ENCODE measurements around the gene SRSF9. TPM values are rescaled to one million over a fixed set of nuclear protein-coding genes. Genes with fewer than 3 reads are reported as not detected.
"Not testable (repeated sequence)": the region's sequence is repeated elsewhere in the genome, so short reads cannot be mapped to it uniquely, and the experiment has no call there.

SRSF9 gene
- polyA plus RNA-seq, 1 donor from 2014 or later = 289 TPM

DNA sequence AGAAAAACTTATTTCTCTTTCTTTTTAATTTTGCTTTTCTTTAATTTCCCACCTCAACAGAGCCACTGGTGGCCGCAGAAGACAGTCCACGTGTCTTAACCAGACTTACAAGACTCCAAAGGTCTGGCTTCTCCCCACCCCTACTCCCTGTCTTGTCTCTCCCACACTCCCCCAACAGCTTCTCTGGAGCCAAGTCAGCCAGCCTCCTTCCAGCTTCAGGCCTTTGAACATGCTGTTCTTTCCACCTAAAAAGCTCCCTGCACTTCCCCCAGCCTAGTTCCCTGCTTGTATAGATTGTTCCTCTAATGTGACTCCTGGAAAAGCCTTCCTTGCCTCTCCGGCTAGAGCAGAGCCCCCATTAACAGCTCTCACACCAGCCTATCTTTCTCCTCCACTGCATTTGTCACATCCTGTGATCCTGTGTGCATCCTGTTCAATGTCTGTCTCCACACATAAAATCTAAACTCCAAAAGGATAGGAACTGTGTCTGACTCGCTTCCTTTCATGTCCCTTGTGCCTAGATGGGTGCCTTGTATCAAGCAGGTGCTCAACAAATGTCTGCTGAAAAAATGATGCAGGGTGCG is 18.6 kb upstream of the SRSF9 start:
- no peak overlapping the region for H3K4me2 ChIP-seq (ENCODE audit: low read length)
- TF ChIP-seq RAD21 (conservative IDR thresholded peaks at IDR 0.05) = no peak
- TF ChIP-seq TAF1 (IDR thresholded peaks at IDR 0.05; ENCODE audit: low read depth) = no peak
- TF ChIP-seq, protein P1, sequence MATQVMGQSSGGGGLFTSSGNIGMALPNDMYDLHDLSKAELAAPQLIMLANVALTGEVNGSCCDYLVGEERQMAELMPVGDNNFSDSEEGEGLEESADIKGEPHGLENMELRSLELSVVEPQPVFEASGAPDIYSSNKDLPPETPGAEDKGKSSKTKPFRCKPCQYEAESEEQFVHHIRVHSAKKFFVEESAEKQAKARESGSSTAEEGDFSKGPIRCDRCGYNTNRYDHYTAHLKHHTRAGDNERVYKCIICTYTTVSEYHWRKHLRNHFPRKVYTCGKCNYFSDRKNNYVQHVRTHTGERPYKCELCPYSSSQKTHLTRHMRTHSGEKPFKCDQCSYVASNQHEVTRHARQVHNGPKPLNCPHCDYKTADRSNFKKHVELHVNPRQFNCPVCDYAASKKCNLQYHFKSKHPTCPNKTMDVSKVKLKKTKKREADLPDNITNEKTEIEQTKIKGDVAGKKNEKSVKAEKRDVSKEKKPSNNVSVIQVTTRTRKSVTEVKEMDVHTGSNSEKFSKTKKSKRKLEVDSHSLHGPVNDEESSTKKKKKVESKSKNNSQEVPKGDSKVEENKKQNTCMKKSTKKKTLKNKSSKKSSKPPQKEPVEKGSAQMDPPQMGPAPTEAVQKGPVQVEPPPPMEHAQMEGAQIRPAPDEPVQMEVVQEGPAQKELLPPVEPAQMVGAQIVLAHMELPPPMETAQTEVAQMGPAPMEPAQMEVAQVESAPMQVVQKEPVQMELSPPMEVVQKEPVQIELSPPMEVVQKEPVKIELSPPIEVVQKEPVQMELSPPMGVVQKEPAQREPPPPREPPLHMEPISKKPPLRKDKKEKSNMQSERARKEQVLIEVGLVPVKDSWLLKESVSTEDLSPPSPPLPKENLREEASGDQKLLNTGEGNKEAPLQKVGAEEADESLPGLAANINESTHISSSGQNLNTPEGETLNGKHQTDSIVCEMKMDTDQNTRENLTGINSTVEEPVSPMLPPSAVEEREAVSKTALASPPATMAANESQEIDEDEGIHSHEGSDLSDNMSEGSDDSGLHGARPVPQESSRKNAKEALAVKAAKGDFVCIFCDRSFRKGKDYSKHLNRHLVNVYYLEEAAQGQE (IDR thresholded peaks at IDR 0.05; ENCODE audit: borderline replicate concordance) = no peak
- no peak for TF ChIP-seq CTCF (IDR thresholded peaks at IDR 0.05; ENCODE audit: poor library complexity, severe bottlenecking)
- no peaks in the 10 kb centered on the region for H3K79me2 ChIP-seq (replicated peaks; ENCODE audit: insufficient read depth, low read length)
- H4K20me1 ChIP-seq (ENCODE audit: insufficient read depth) = no peaks in the 10 kb centered on the region
- H3K9me3 ChIP-seq (ENCODE audit: low read length) = no peaks in the 10 kb centered on the region
- no peak overlapping the region for H3K9ac ChIP-seq (ENCODE audit: low read length)
- H3F3A ChIP-seq (ENCODE audit: insufficient read depth, low read length, poor library complexity, severe bottlenecking) = no peaks in the 10 kb centered on the region
- H2AFZ ChIP-seq (ENCODE audit: low read depth, low read length) = no peak overlapping the region
- H3K9me2 ChIP-seq (ENCODE audit: insufficient read depth, low read length) = no peaks in the 10 kb centered on the region
- H3K4me3 ChIP-seq (ENCODE audit: low read length) = no peak overlapping the region
- H3K27me3 ChIP-seq (ENCODE audit: insufficient read depth, low read depth, low read length) = no peaks in the 10 kb centered on the region
- H3K36me3 ChIP-seq (ENCODE audit: insufficient read depth, low read length) = no peaks in the 10 kb centered on the region
- no peak overlapping the region for H3K27ac ChIP-seq (ENCODE audit: low read length)

GRCh38 chr12:120487552-120487951 is 18.0 kb upstream of the SRSF9 start:
- H4K20me1 ChIP-seq (ENCODE audit: insufficient read depth); H3K79me2 ChIP-seq (replicated peaks; ENCODE audit: insufficient read depth, low read length); H3K4me3 ChIP-seq (ENCODE audit: low read length); H3K9ac ChIP-seq (ENCODE audit: low read length); H2AFZ ChIP-seq (ENCODE audit: low read depth, low read length); H3K9me2 ChIP-seq (ENCODE audit: insufficient read depth, low read length); H3K27me3 ChIP-seq (ENCODE audit: insufficient read depth, low read depth, low read length); H3K9me3 ChIP-seq (ENCODE audit: low read length); H3F3A ChIP-seq (ENCODE audit: insufficient read depth, low read length, poor library complexity, severe bottlenecking); H3K36me3 ChIP-seq (ENCODE audit: insufficient read depth, low read length); H3K4me2 ChIP-seq (ENCODE audit: low read length); H3K27ac ChIP-seq (ENCODE audit: low read length): not testable (repeated sequence)

- Histone ChIP-seq H3K27ac (ENCODE audit: low read length) (no peak overlapping the region), H3F3A (ENCODE audit: insufficient read depth, low read length, poor library complexity, severe bottlenecking) (no peaks in the 10 kb centered on the region), H3K9ac (ENCODE audit: low read length) (no peak overlapping the region), H4K20me1 (ENCODE audit: insufficient read depth) (no peaks in the 10 kb centered on the region), H3K36me3 (ENCODE audit: insufficient read depth, low read length) (no peaks in the 10 kb centered on the region), H2AFZ (ENCODE audit: low read depth, low read length) (no peak overlapping the region), H3K9me2 (ENCODE audit: insufficient read depth, low read length) (no peaks in the 10 kb centered on the region), H3K9me3 (ENCODE audit: low read length) (no peaks in the 10 kb centered on the region), H3K4me3 (ENCODE audit: low read length) (no peak overlapping the region), H3K79me2 (replicated peaks; ENCODE audit: insufficient read depth, low read length) (no peaks in the 10 kb centered on the region), H3K27me3 (ENCODE audit: insufficient read depth, low read depth, low read length) (no peaks in the 10 kb centered on the region), H3K4me2 (ENCODE audit: low read length) (no peak overlapping the region)
- TF ChIP-seq, protein P1 (IDR thresholded peaks at IDR 0.05; ENCODE audit: borderline replicate concordance) = no peak
- no peak for TF ChIP-seq RAD21 (conservative IDR thresholded peaks at IDR 0.05)
- TF ChIP-seq EZH2 (IDR thresholded peaks at IDR 0.05; ENCODE audit: borderline replicate concordance, insufficient read depth, low read length, poor library complexity, severe bottlenecking) = no peak
- TF ChIP-seq EP300 (conservative IDR thresholded peaks at IDR 0.05; ENCODE audit: poor library complexity, severe bottlenecking) = no peak
- TF ChIP-seq POLR2AphosphoS5 (IDR thresholded peaks at IDR 0.05) = no peak
- TF ChIP-seq TAF1 (IDR thresholded peaks at IDR 0.05; ENCODE audit: low read depth) = no peak
- no peak for TF ChIP-seq CTCF (IDR thresholded peaks at IDR 0.05; ENCODE audit: poor library complexity, severe bottlenecking)
- TF ChIP-seq SMC3 (conservative IDR thresholded peaks at IDR 0.05; ENCODE audit: poor library complexity) = no peak
- TF ChIP-seq MXI1 (conservative IDR thresholded peaks at IDR 0.05; ENCODE audit: poor library complexity, severe bottlenecking) = no peak
Observed at GRCh38 chr12:120485961-120486881, 16.7 kb upstream of the SRSF9 start.
